Activated T-cell treated with anti-CD3 and anti-CD28 coated beads, Interleukin-2, amount 50 U/mL, for 72 hours (primary cell): ENCODE results near the gene UBASH3A. TPM values are rescaled to one million over a fixed set of nuclear protein-coding genes. Genes with fewer than 3 reads are reported as not detected.

ENCODE experiments used
- ATAC-seq, 2 donors: fragments of 150-1000 bp; cut with Tn5 transposase; replicated peaks in 1 of 2; 2 replicates each; pipeline ENCODE4 v1.10.0; 2021; ENCODE audit warnings: moderate library complexity in 2 of 2, mild to moderate bottlenecking in 1 of 2
- DNase-seq, 2 donors: peaks; one replicate each; pipeline ENCODE4 v3.0.0; 2021 to 2022; ENCODE audit warnings: mixed read lengths in 1 of 2
- H3K27ac Mint-ChIP-seq: one replicate; pipeline ENCODE4 v1.8.0; 2022; ENCODE audit warnings: mild to moderate bottlenecking, moderate library complexity, mixed read lengths
- H3K27me3 Mint-ChIP-seq: one replicate; pipeline ENCODE4 v1.8.0; 2022; ENCODE audit warnings: low read depth, mixed read lengths
- H3K36me3 Mint-ChIP-seq, 2 donors: one replicate each; pipeline ENCODE4 v1.8.0; 2022; ENCODE audit warnings: mixed read lengths in 2 of 2, mild to moderate bottlenecking in 1 of 2; ENCODE audit not compliant: insufficient read depth in 2 of 2
- H3K4me1 Mint-ChIP-seq: one replicate; pipeline ENCODE4 v1.8.0; 2022; ENCODE audit warnings: low read depth, mixed read lengths
- H3K4me3 Mint-ChIP-seq, 2 donors: one replicate each; pipeline ENCODE4 v1.8.0; 2022; ENCODE audit warnings: mild to moderate bottlenecking in 2 of 2, mixed read lengths in 2 of 2, moderate library complexity in 2 of 2
- H3K9me3 Mint-ChIP-seq, 2 donors: one replicate each; pipeline ENCODE4 v1.8.0; 2022; ENCODE audit warnings: mixed read lengths in 2 of 2
- total RNA-seq, 2 donors: library from RNA; stranded (reverse); gene quantifications; one replicate each; pipeline ENCODE4 v1.2.3, GENCODE V29; 2022

Gene UBASH3A
- total RNA-seq, 2 donors from 2014 or later = 54.5 to 57.4 TPM

DNA sequence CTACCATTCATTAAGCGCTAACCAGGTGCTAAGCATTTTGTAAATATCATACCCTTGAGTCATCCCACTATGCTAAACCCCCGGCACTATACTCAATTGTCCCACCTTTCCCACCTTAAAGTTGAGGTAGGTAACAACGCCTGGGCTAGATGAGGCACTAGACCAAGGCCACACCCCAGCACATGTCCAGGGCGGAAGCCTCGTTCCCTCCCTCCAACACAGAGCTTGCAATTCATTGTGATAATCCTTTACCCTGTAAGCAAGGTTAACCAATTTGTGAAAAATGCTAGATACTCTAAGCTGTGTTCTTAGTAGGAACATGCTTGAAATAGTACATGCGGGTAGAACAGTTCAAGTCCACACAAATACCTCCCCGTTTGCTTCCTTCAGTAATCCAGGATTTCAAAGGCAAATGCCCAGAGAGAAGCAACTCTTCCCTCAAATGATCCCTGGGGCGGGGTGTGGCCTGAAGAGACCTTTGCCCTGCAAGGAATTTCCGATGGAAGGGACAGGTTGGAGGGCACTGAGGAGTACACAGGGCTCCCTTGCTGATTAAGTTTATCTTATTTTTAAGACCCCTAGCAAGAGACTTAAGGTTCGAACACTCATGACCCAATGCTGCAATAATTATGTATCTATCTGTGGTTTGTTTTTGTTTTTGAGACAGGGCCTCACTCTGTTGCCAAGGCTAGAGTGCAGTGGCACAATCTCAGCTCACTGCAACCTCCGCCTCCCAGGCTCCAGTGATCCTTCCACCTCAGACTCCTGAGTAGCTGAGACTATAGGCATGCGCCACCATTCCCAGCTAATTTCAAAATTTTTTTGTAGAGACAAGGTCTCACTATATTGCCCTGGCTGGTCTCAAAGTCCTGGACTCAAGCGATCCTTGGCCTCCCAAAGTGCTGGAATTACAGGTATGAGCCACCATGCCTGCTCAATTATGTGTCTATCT lies 89.7 kb downstream of the UBASH3A start:
- no peaks in the 10 kb centered on the region for H3K27me3 Mint-ChIP-seq

DNA sequence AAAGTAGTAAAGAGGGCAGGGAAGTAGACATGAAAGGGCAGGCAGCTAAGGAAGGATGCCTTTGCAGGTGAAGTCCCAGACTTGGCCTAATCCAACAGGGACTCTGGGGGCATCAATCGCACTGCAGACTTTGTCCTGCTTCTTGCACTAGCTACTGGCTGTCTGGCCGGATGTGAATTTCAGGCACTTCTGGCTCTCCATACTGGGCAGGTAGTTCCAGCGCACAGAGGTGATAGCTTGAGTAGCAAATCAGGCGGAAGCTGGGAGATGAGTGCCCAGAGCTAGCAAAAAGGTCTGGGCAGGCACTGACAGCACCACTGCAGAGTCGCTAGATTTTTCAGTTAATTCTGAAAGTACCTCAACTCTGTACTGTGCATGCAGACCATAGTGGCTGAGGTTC lies 91.3 kb downstream of the UBASH3A start:
- peaks cover 24% of the 10 kb centered on the region for H3K4me1 Mint-ChIP-seq
- ATAC-seq (no peak), DNase-seq (no peak)
- H3K36me3 Mint-ChIP-seq = no peaks in the 10 kb centered on the region
- H3K4me3 Mint-ChIP-seq = peak overlapping the region; percentile 90 to 97
- no peaks in the 10 kb centered on the region for H3K9me3 Mint-ChIP-seq
- no peak overlapping the region for H3K27ac Mint-ChIP-seq
- H3K27me3 Mint-ChIP-seq = no peaks in the 10 kb centered on the region

More for the DNA sequence above, 89.7 kb downstream of the UBASH3A start:
- ATAC-seq = no peak
- Mint-ChIP-seq H3K4me3 (no peak overlapping the region), H3K9me3 (peaks cover 4% of the 10 kb centered on the region in 2 donors), H3K27ac (no peak overlapping the region), H3K4me1 (peaks cover 22% of the 10 kb centered on the region), H3K36me3 (peaks cover 3 to 4% of the 10 kb centered on the region in 2 donors)
- no peak for DNase-seq

DNA sequence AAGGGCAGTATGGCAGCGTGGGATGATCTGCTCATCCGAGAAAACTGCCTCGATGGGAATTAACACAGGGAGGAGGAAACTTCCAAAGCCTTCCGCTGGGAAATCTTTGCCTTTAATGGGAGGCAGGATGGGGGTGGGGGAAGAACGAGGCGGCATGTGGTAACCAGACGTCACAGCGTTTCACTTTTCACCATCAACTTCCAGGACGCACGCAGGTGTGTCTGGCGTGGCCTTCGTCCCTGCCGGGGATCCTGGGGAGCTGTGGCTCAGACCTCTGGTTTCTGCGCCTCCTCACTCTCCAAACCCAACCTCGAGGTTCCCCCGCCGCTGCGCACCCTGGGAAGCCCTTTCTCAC lies 92.0 kb downstream of the UBASH3A start:
- Mint-ChIP-seq H3K4me3 (peak overlapping the region; percentile 90 to 97), H3K27me3 (no peaks in the 10 kb centered on the region), H3K36me3 (no peaks in the 10 kb centered on the region), H3K9me3 (no peaks in the 10 kb centered on the region), H3K4me1 (peaks cover 24% of the 10 kb centered on the region), H3K27ac (no peak overlapping the region)
- ATAC-seq (no peak), DNase-seq (no peak)

DNA sequence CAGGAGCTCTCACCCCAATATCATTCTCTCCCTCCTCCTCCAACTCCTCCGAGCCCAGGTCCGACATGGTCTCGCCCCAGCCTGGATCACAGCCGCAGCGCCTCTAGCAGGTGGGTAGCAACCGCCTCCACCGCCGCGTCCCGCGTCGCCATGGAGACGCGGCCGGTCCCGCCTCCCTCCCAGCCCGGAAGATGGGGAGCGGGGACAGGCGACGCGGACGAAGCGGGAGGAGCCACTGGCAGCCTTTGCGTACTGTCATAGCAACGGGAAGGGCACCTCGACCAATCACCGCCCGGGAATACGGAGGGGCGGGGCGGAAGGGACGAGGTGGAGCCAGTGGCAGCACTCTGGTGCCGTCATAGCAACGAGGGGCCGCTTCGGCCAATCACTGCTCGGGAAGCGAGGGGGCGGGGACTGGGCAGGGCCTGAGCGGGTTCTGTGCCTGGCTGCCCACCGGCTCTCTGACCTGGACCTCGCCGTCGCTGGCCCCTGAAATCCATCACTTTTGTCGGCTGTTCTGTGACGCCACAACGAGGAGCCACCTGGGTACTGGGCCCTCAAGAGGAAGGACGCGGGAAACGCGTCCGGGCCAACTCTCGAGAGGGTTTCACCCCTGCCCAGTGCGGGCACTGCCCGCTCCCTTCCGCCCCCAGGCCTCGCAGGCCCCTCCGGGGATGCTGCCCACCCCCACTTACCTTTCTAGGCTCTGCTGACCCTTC lies 92.6 kb downstream of the UBASH3A start, which contains the start of gene RSPH1:
TSS of gene RSPH1 (minus strand) at position 105 of the 719 bp plus-strand sequence. CDS start at position 67, 38 bp downstream.
- Mint-ChIP-seq H3K36me3 (no peaks in the 10 kb centered on the region), H3K27ac (peak within 1 kb of the TSS; percentile 25), H3K4me3 (peak within 1 kb of the TSS; percentile 90 to 97), H3K27me3 (no peaks in the 10 kb centered on the region), H3K4me1 (peaks cover 24% of the 10 kb centered on the region), H3K9me3 (no peaks in the 10 kb centered on the region)
- peak; percentile 97 to 98 for ATAC-seq
- DNase-seq = peak; percentile 99

DNA sequence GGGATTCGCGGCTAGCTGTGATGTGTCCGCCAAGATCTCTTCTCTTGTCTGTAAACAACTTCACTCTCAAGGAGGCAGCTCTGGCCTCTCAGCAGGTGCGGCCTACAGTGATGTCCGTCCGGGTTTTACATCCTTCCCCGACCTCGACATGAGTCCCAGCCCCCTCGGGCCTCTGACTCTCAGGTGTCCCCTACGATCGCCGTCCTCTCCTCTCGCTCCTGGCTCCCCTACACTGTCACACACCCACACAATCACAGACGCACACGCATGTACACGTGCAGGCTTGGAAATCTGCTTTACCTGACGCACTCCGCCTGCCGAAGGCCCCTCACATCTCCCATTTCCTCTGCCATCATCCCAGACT lies 93.1 kb downstream of the UBASH3A start:
- Mint-ChIP-seq H3K36me3 (no peaks in the 10 kb centered on the region), H3K27ac (peak overlapping the region; percentile 25), H3K4me3 (peak overlapping the region; percentile 90 to 97), H3K27me3 (no peaks in the 10 kb centered on the region), H3K4me1 (peaks cover 24% of the 10 kb centered on the region), H3K9me3 (no peaks in the 10 kb centered on the region)
- DNase-seq = no peak
- ATAC-seq = no peak

Other genes starting within 250 kb of the UBASH3A start
- gene ABCG1, start 184.8 kb upstream of the UBASH3A start, total RNA-seq = 10 to 100 TPM; 53.1 to 55.5 TPM
- not detected for gene TFF3, start 88.5 kb upstream of the UBASH3A start, total RNA-seq
- gene TFF2, start 52.9 kb upstream of the UBASH3A start, total RNA-seq = not detected
- gene TFF1, start 37.4 kb upstream of the UBASH3A start, total RNA-seq = 1 to 10 TPM in 1 of 2 donors, under 1 TPM in 1; 0.97 to 1.7 TPM
- gene TMPRSS3, start 7.8 kb upstream of the UBASH3A start, total RNA-seq = 10 to 100 TPM; 57.1 to 91.9 TPM
- gene RSPH1, start 92.3 kb downstream of the UBASH3A start, total RNA-seq = under 1 TPM; 0.19 to 0.36 TPM
- 10 to 100 TPM; 27.5 to 37.6 TPM for gene SLC37A1, start 110.0 kb downstream of the UBASH3A start, total RNA-seq
- 10 to 100 TPM; 11.8 to 19.3 TPM for gene PDE9A, start 249.7 kb downstream of the UBASH3A start, total RNA-seq